KMS-11 (cell line): ENCODE data around the gene TRIP13.

Experiments used
- H2AFZ ChIP-seq: fragments of 200-600 bp; sonication (generic); 2 replicates; pipeline ENCODE4 v1.6.1; 2016; ENCODE audit warnings: antibody characterized with exemption, mixed run types, low read depth
- H3K27ac ChIP-seq: fragments of 200-600 bp; sonication (generic); 2 replicates; pipeline ENCODE4 v1.6.1; 2016; ENCODE audit warnings: mild to moderate bottlenecking, mixed run types
- H3K27me3 ChIP-seq: fragments of 200-600 bp; sonication (generic); 2 replicates; pipeline ENCODE4 v1.6.1; 2017; ENCODE audit warnings: mild to moderate bottlenecking, low read depth, mixed run types, moderate library complexity; ENCODE audit not compliant: insufficient read depth
- H3K36me3 ChIP-seq: fragments of 200-600 bp; sonication (generic); 2 replicates; pipeline ENCODE4 v1.6.1; 2017; ENCODE audit warnings: mild to moderate bottlenecking, mixed run types; ENCODE audit not compliant: insufficient read depth
- H3K4me1 ChIP-seq: fragments of 200-600 bp; sonication (generic); 2 replicates; pipeline ENCODE4 v1.6.1; 2016; ENCODE audit warnings: mild to moderate bottlenecking, low read depth, mixed run types; ENCODE audit not compliant: poor library complexity, severe bottlenecking
- H3K4me2 ChIP-seq: fragments of 200-600 bp; sonication (generic); 2 replicates; pipeline ENCODE4 v1.7.0; 2016; ENCODE audit warnings: mild to moderate bottlenecking, mixed run types
- H3K4me3 ChIP-seq: fragments of 200-600 bp; sonication (generic); IDR thresholded peaks from 2 replicates; pipeline ENCODE4 v1.6.1; 2017; ENCODE audit warnings: low read depth, low read length, mixed read lengths; ENCODE audit not compliant: insufficient read depth
- H3K79me2 ChIP-seq: fragments of 200-600 bp; sonication (generic); 2 replicates; pipeline ENCODE4 v1.6.1; 2016; ENCODE audit warnings: low read depth, mixed run types; ENCODE audit not compliant: insufficient read depth
- H3K9ac ChIP-seq: fragments of 200-600 bp; sonication (generic); 2 replicates; pipeline ENCODE4 v1.6.1; 2016; ENCODE audit warnings: mild to moderate bottlenecking, mixed run types
- H4K20me1 ChIP-seq: fragments of 200-600 bp; sonication (generic); 2 replicates; pipeline ENCODE4 v1.6.1; 2016; ENCODE audit warnings: mild to moderate bottlenecking, mixed run types; ENCODE audit not compliant: insufficient read depth
- TF ChIP-seq, protein P1 (sequence below): fragments of 200-600 bp; sonication (generic); conservative IDR thresholded peaks from 2 replicates; pipeline ENCODE4 v1.6.1; 2017; ENCODE audit warnings: low read depth, mild to moderate bottlenecking, antibody characterized with exemption, low read length, moderate library complexity, mixed read lengths

Gene TRIP13

GRCh38 chr5:945691-946551 lies 53.2 kb downstream of the TRIP13 start:
- TF ChIP-seq, protein P1, sequence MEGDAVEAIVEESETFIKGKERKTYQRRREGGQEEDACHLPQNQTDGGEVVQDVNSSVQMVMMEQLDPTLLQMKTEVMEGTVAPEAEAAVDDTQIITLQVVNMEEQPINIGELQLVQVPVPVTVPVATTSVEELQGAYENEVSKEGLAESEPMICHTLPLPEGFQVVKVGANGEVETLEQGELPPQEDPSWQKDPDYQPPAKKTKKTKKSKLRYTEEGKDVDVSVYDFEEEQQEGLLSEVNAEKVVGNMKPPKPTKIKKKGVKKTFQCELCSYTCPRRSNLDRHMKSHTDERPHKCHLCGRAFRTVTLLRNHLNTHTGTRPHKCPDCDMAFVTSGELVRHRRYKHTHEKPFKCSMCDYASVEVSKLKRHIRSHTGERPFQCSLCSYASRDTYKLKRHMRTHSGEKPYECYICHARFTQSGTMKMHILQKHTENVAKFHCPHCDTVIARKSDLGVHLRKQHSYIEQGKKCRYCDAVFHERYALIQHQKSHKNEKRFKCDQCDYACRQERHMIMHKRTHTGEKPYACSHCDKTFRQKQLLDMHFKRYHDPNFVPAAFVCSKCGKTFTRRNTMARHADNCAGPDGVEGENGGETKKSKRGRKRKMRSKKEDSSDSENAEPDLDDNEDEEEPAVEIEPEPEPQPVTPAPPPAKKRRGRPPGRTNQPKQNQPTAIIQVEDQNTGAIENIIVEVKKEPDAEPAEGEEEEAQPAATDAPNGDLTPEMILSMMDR: no peak
- no peaks in the 10 kb centered on the region for H3K27me3 ChIP-seq
- H3K36me3 ChIP-seq: no peaks in the 10 kb centered on the region
- H3K9ac ChIP-seq: peak overlapping the region; percentile 49; the same call in 1 of the 2 replicates
- H2AFZ ChIP-seq: peak overlapping the region; percentile 58
- no peaks in the 10 kb centered on the region for H4K20me1 ChIP-seq
- H3K4me3 ChIP-seq: no peak overlapping the region
- peak overlapping the region; percentile 73 for H3K4me2 ChIP-seq
- peak overlapping the region; percentile 77 for H3K27ac ChIP-seq
- H3K79me2 ChIP-seq: no peaks in the 10 kb centered on the region
- H3K4me1 ChIP-seq: peaks cover 73% of the 10 kb centered on the region

DNA sequence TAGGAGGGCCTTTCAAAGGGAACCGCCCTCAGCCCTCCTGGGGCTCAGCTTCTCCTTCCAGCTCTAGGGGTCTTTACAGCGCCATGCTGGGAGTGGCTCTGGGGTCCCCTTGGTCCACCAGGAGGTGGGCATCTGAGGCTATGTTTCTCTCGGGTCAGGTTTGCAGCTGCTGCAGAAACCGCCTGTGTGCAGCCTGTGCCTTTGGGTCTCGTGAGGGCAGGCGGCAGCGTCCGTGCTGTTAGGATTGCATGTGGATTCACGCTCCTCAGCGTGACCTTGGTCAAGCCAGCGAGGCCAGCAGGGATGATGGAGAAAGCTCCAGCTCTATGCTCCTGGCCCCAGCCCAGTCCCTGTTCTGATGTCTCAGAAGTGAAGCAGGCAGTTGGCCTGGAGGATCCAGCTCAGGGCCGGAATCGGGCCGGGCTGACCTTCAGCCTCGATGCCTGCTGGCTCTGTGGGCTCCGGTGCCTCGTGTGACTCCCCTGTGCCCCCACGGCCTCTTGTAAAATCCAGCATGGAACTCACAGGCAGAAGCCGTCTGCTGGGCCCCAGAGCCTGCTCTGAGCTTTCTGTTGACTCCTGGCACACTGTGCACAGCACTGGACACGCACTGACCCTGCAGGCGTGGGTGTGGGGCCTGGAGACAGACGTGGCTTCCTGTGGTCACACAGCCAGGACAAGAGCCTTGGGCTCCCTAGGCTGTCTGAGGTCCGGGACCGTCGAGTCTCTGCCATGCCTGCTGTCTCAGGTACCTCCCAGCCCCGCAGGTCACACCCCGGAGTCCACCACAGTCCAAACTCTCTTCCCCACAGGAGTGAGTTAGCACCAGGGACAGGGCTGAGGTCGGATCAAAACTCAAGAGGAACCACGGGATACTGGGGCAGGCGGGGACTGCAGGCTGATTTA lies 54.3 kb downstream of the TRIP13 start:
- Histone ChIP-seq H3K27ac (peak overlapping the region; percentile 77), H2AFZ (peak overlapping the region; percentile 58; the same call in 1 of the 2 replicates), H3K4me1 (peaks cover 73% of the 10 kb centered on the region), H3K4me3 (no peak overlapping the region), H3K9ac (peak overlapping the region; percentile 49; the same call in 1 of the 2 replicates), H3K27me3 (no peaks in the 10 kb centered on the region), H3K4me2 (peak overlapping the region; percentile 73), H4K20me1 (no peaks in the 10 kb centered on the region), H3K36me3 (no peaks in the 10 kb centered on the region), H3K79me2 (no peaks in the 10 kb centered on the region)
- TF ChIP-seq, protein P1: no peak

- Histone ChIP-seq H4K20me1 (no peaks in the 10 kb centered on the region), H3K27me3 (no peaks in the 10 kb centered on the region), H3K36me3 (no peaks in the 10 kb centered on the region), H3K4me3 (no peak overlapping the region), H2AFZ (peak overlapping the region; percentile 11; the same call in 1 of the 2 replicates), H3K79me2 (no peaks in the 10 kb centered on the region), H3K4me2 (peak overlapping the region; percentile 73), H3K27ac (peak overlapping the region; percentile 77; the same call in 1 of the 2 replicates), H3K9ac (no peak overlapping the region), H3K4me1 (peaks cover 69% of the 10 kb centered on the region)
- TF ChIP-seq, protein P1: no peak
Measured at GRCh38 chr5:947626-948471, 55.2 kb downstream of the TRIP13 start.
